Measurements from ENCODE around the gene OR2Y1. TPM values are rescaled to one million over a fixed set of nuclear protein-coding genes. Genes with fewer than 3 reads are reported as not detected.

OR2Y1 gene
- total and polyA plus RNA-seq, 2 of the 4 experiments (the other 2 are of a cell fraction), result not detected

DNA sequence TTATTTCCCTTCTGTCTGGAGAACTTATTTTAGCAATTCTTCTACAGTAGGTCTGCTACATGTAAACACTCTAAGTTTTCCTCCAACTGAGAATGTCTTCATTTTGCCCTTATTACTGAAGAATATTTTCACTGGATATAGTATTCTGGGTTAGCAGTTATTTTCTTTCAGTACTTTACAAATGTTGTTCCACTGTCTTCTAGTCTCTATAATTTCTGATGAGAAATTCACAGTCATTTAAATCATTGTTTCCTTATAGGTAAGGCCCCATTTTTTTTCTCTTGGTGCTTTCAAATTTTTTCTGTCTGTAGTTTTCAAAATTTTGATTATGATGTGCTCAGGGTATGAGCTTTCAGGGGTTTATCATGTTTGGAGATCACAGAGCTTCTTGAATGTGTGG is 32.0 kb upstream of the OR2Y1 start:
- H3K79me1 ChIP-seq (ENCODE audit: low read depth in 1 of 2, low read length in 2 of 2), result no peaks in the 10 kb centered on the region
- no peak overlapping the region for H3K4ac ChIP-seq (ENCODE audit: low read depth, low read length)
- no TSS peak for BruUV-seq (replicated peaks)
- no peaks in the 10 kb centered on the region for H3K36me3 ChIP-seq (ENCODE audit: control insufficient read depth, insufficient read depth, low read length)
- no peak overlapping the region for H4K91ac ChIP-seq (ENCODE audit: insufficient read depth, low read depth, low read length)
- no peak overlapping the region for H3K18ac ChIP-seq (ENCODE audit: low read depth, low read length)
- H2AFZ ChIP-seq (replicated peaks; ENCODE audit: low read length, poor library complexity), result no peak overlapping the region
- H2BK15ac ChIP-seq (ENCODE audit: low read depth, low read length), result no peak overlapping the region
- H3K4me3 ChIP-seq (ENCODE audit: insufficient read depth, low read depth, low read length), result no peak overlapping the region
- ChIA-PET POLR2A (ENCODE audit: unreplicated experiment) (no interaction called here), CTCF (no interaction called here)
- no peaks in the 10 kb centered on the region for H3K9me1 ChIP-seq (ENCODE audit: insufficient read depth, low read length)
- H2BK20ac ChIP-seq (ENCODE audit: low read depth, low read length), result no peak overlapping the region
- H2AK5ac ChIP-seq (ENCODE audit: low read depth, low read length), result no peak overlapping the region
- H3K56ac ChIP-seq (ENCODE audit: extremely low read depth, insufficient read depth, low read length), result no peak overlapping the region
- DNase-seq, result no peak
- no peak overlapping the region for H4K5ac ChIP-seq (ENCODE audit: low read depth, low read length)
- H3K4me2 ChIP-seq (ENCODE audit: low read depth, low read length), result no peak overlapping the region
- H3K4me1 ChIP-seq (ENCODE audit: control insufficient read depth, insufficient read depth, low read length), result no peaks in the 10 kb centered on the region
- H3K9ac ChIP-seq (ENCODE audit: low read depth, low read length), result no peak overlapping the region
- H3K27me3 ChIP-seq (ENCODE audit: control insufficient read depth, insufficient read depth, low read length), result no peaks in the 10 kb centered on the region
- H4K20me1 ChIP-seq (ENCODE audit: insufficient read depth, low read length), result no peaks in the 10 kb centered on the region
- no peak overlapping the region for H4K8ac ChIP-seq (ENCODE audit: low read depth in 2 of 2, low read length in 2 of 2)
- no peak overlapping the region for H3K23ac ChIP-seq (ENCODE audit: low read depth, low read length)
- no peak for ATAC-seq (ENCODE audit: low read depth)
- H3K14ac ChIP-seq (replicated peaks; ENCODE audit: low read depth, low read length), result no peak overlapping the region
- intact Hi-C loops (cut with micrococcal nuclease) (no loop called here), in situ Hi-C loops (cut with MboI; ENCODE audit: low sequenced_read_pairs) (no loop called here), dilution Hi-C loops (cut with HindIII; ENCODE audit: low sequenced_read_pairs, unreplicated experiment) (no loop called here)
- H2AK9ac ChIP-seq (replicated peaks; ENCODE audit: low read depth, low read length, poor library complexity), result no peak overlapping the region
- H3K27ac ChIP-seq (ENCODE audit: insufficient read depth, low read length), result no peak overlapping the region
- no peak for TF ChIP-seq BHLHE40 (IDR thresholded peaks at IDR 0.05; ENCODE audit: low read depth, low read length)
- TF ChIP-seq USF2 (IDR thresholded peaks at IDR 0.05; ENCODE audit: low read depth, low read length), result no peak
- no peaks in the 10 kb centered on the region for H3K9me3 ChIP-seq (ENCODE audit: control insufficient read depth, insufficient read depth, low read length)
- H2BK120ac ChIP-seq (ENCODE audit: low read depth, low read length), result no peak overlapping the region
- no peak overlapping the region for H2BK5ac ChIP-seq (ENCODE audit: low read depth, low read length, poor library complexity, severe bottlenecking)
